IMR-90 (cell line): ENCODE measurements around the gene GLIS1. TPM values are rescaled to one million over a fixed set of nuclear protein-coding genes. Genes with fewer than 3 reads are reported as not detected.

Experiments used
- ATAC-seq: fragments of 200-7000 bp; cut with Tn5 transposase; 2 replicates; pipeline ENCODE4 v1.9.1; 2020; ENCODE audit warnings: low read depth, mild to moderate bottlenecking, moderate library complexity
- BruUV-seq: library from RNA; stranded (reverse); fragments of 400-500 nt; replicated peaks from 2 replicates; lab custom pipeline; 2021; lab: Mats Ljungman, UMichigan
- CTCF ChIA-PET: fragments of 300-600 bp; formaldehyde crosslinking; extraction: SDS; loops from one replicate; lab custom pipeline; 2021; ENCODE audit warnings: antibody characterized with exemption; lab: Yijun Ruan, JAX
- POLR2A ChIA-PET: fragments of 300-600 bp; sonication (Branson Sonifier 250); formaldehyde crosslinking; loops from one replicate; lab custom pipeline; 2022; ENCODE audit warnings: antibody characterized with exemption; ENCODE audit not compliant: unreplicated experiment; lab: Charles Lee
- DNase-seq: peaks from one replicate; pipeline ENCODE4 v3.0.0; 2013
- H2AFZ ChIP-seq: replicated peaks from 2 replicates; pipeline ENCODE3; 2013; ENCODE audit warnings: low read length, mild to moderate bottlenecking; ENCODE audit not compliant: poor library complexity
- H2AK5ac ChIP-seq: 2 replicates; pipeline ENCODE4 v1.6.1; 2013; ENCODE audit warnings: low read depth, low read length, inconsistent platforms
- H2AK9ac ChIP-seq: replicated peaks from 2 replicates; pipeline ENCODE3; 2013; ENCODE audit warnings: mild to moderate bottlenecking, low read depth, low read length, moderate library complexity; ENCODE audit not compliant: poor library complexity
- H2BK120ac ChIP-seq: 2 replicates; pipeline ENCODE4 v1.6.1; 2013; ENCODE audit warnings: low read depth, low read length, inconsistent platforms
- H2BK15ac ChIP-seq: 3 replicates; pipeline ENCODE4 v1.6.1; 2013; ENCODE audit warnings: low read depth, low read length, inconsistent platforms
- H2BK20ac ChIP-seq: 2 replicates; pipeline ENCODE4 v1.6.1; 2013; ENCODE audit warnings: low read depth, mild to moderate bottlenecking, inconsistent platforms, low read length, moderate library complexity
- H2BK5ac ChIP-seq: 2 replicates; pipeline ENCODE4 v1.6.1; 2013; ENCODE audit warnings: mild to moderate bottlenecking, low read depth, low read length, inconsistent platforms; ENCODE audit not compliant: poor library complexity, severe bottlenecking
- H3K14ac ChIP-seq: replicated peaks from 2 replicates; pipeline ENCODE4 v1.6.1; 2013; ENCODE audit warnings: low read depth, low read length, inconsistent platforms
- H3K18ac ChIP-seq: 2 replicates; pipeline ENCODE4 v1.6.1; 2013; ENCODE audit warnings: low read depth, low read length, control low read depth
- H3K23ac ChIP-seq: 2 replicates; pipeline ENCODE4 v1.6.1; 2013; ENCODE audit warnings: low read depth, low read length, inconsistent platforms
- H3K27ac ChIP-seq: 2 replicates; pipeline ENCODE4 v1.5.1; 2013; ENCODE audit warnings: mild to moderate bottlenecking, control low read depth, low read length; ENCODE audit not compliant: insufficient read depth
- H3K27me3 ChIP-seq: 2 replicates; pipeline ENCODE4 v1.6.1; 2013; ENCODE audit warnings: low read length; ENCODE audit not compliant: control insufficient read depth, insufficient read depth
- H3K36me3 ChIP-seq: 2 replicates; pipeline ENCODE4 v1.6.1; 2013; ENCODE audit warnings: low read length, mixed read lengths; ENCODE audit not compliant: control insufficient read depth, insufficient read depth
- H3K4ac ChIP-seq: 2 replicates; pipeline ENCODE4 v1.6.1; 2013; ENCODE audit warnings: low read depth, low read length, inconsistent platforms
- H3K4me1 ChIP-seq: 2 replicates; pipeline ENCODE4 v1.6.1; 2013; ENCODE audit warnings: low read length, mixed read lengths; ENCODE audit not compliant: control insufficient read depth, insufficient read depth
- H3K4me2 ChIP-seq: 2 replicates; pipeline ENCODE4 v1.6.1; 2013; ENCODE audit warnings: low read depth, mild to moderate bottlenecking, control low read depth, low read length, moderate library complexity
- H3K4me3 ChIP-seq: 2 replicates; pipeline ENCODE4 v1.5.1; 2013; ENCODE audit warnings: low read depth, mild to moderate bottlenecking, control low read depth, low read length, moderate library complexity; ENCODE audit not compliant: insufficient read depth
- H3K56ac ChIP-seq: 2 replicates; pipeline ENCODE4 v1.6.1; 2013; ENCODE audit warnings: low read length, inconsistent platforms; ENCODE audit not compliant: insufficient read depth; ENCODE audit errors: extremely low read depth
- H3K79me1 ChIP-seq, 2 experiments: 2 replicates each; pipeline ENCODE4 v1.6.1; 2013; ENCODE audit warnings: low read length in 2 of 2, inconsistent platforms in 1 of 2, low read depth in 1 of 2
- H3K9ac ChIP-seq: 2 replicates; pipeline ENCODE4 v1.6.1; 2013; ENCODE audit warnings: low read depth, low read length, control low read depth
- H3K9me1 ChIP-seq: 2 replicates; pipeline ENCODE4 v1.6.1; 2013; ENCODE audit warnings: low read length, inconsistent platforms; ENCODE audit not compliant: insufficient read depth
- H3K9me3 ChIP-seq: 2 replicates; pipeline ENCODE4 v1.6.1; 2013; ENCODE audit warnings: low read length; ENCODE audit not compliant: control insufficient read depth, insufficient read depth
- H4K20me1 ChIP-seq: 2 replicates; pipeline ENCODE4 v1.6.1; 2013; ENCODE audit warnings: low read length, inconsistent platforms; ENCODE audit not compliant: insufficient read depth
- H4K5ac ChIP-seq: 2 replicates; pipeline ENCODE4 v1.6.1; 2013; ENCODE audit warnings: mild to moderate bottlenecking, low read depth, low read length, control low read depth
- H4K8ac ChIP-seq, 2 experiments: 2 replicates each; pipeline ENCODE4 v1.6.1; 2013; ENCODE audit warnings: low read depth in 2 of 2, low read length in 2 of 2, control low read depth in 1 of 2, inconsistent platforms in 1 of 2
- H4K91ac ChIP-seq: 2 replicates; pipeline ENCODE4 v1.6.1; 2013; ENCODE audit warnings: low read depth, low read length, inconsistent platforms; ENCODE audit not compliant: insufficient read depth
- CEBPB ChIP-seq: IDR thresholded peaks from 2 replicates; pipeline ENCODE4 v1.6.1; 2012; ENCODE audit warnings: low read depth, low read length, improper control_type of control experiment
- MAFK ChIP-seq: IDR thresholded peaks from 2 replicates; pipeline ENCODE4 v1.6.1; 2012; ENCODE audit warnings: low read depth, low read length, improper control_type of control experiment
- NFE2L2 ChIP-seq: fragments of 150-350 bp; IDR thresholded peaks from 2 replicates; pipeline ENCODE4 v1.6.1; 2016; ENCODE audit warnings: low read depth, mild to moderate bottlenecking, low read length
- POLR2A ChIP-seq: IDR thresholded peaks from 2 replicates; pipeline ENCODE4 v1.6.1; 2012; ENCODE audit warnings: mild to moderate bottlenecking, low read depth, low read length
- RAD21 ChIP-seq: IDR thresholded peaks from 2 replicates; pipeline ENCODE4 v1.6.1; 2012; ENCODE audit warnings: low read length, improper control_type of control experiment
- RCOR1 ChIP-seq: IDR thresholded peaks from 2 replicates; pipeline ENCODE4 v1.6.1; 2012; ENCODE audit warnings: mild to moderate bottlenecking, low read length, improper control_type of control experiment; ENCODE audit not compliant: insufficient replicate concordance
- WGBS, 2 experiments: methylation state at CpG; one replicate each; pipeline versions ENCODE4 v1.1.5 to v1.1.7; 2013; ENCODE audit warnings: missing lambda C conversion rate in 2 of 2; ENCODE audit not compliant: insufficient read length in 1 of 2; ENCODE audit errors: extremely low coverage in 2 of 2; 5-methylcytosine and 5-hydroxymethylcytosine counted together
- dilution Hi-C: fragments of 300-500 bp; cut with HindIII; formaldehyde crosslinking; loops from one replicate; pipeline ENCODE4 v1.14.3; 2018; ENCODE audit warnings: low sequenced_read_pairs; ENCODE audit not compliant: unreplicated experiment
- in situ Hi-C: fragments of 300-500 bp; cut with MboI; formaldehyde crosslinking; loops from 3 replicates; pipeline ENCODE4 v1.14.3; 2019; ENCODE audit warnings: low sequenced_read_pairs, inconsistent platforms, mixed read lengths
- intact Hi-C: fragments of 100-400 bp; cut with micrococcal nuclease; formaldehyde crosslinking; loops from 2 replicates; pipeline ENCODE4 v1.10.0; 2022
- polyA plus RNA-seq, 3 experiments: library from polyadenylated mRNA; depleted of rRNA; stranded (reverse); fragments of >200 nt; gene quantifications; 2 replicates each; pipeline ENCODE4 v1.2.3, GENCODE V29; 2012; ENCODE audit warnings: low replicate concordance in 1 of 3
- total RNA-seq: library from RNA; depleted of rRNA; stranded (reverse); fragments of >200 nt; gene quantifications from 2 replicates; pipeline ENCODE4 v1.2.3, GENCODE V29; 2012

Gene GLIS1
- total and polyA plus RNA-seq, 2 of the 4 experiments (the other 2 are of a cell fraction), result 0.18 to 2.3 TPM

DNA sequence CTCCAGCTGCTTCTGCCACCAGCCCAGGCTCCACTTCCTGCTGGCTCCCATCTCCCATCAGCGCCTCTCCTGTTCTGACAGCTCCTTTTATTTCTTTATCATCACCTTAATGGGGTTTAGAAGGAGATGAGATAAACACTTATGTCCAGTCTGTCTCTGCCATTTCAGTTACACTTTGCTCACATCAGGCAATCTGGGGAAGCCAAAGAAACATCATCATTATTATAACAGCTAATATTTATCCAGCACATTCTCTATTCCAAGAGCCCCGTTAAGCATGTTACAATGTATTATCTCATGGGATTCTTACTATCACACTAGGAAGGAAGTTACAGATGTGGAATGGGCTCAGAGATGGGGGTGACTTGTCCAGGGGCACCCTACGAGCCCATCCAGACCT, 248.6 kb downstream of the GLIS1 start:
- H2AK5ac ChIP-seq, result no peak overlapping the region
- no peak overlapping the region for H3K14ac ChIP-seq
- H3K4me2 ChIP-seq, result no peak overlapping the region; the same call in 1 of the 2 replicates
- H4K8ac ChIP-seq, result no peak overlapping the region
- CTCF ChIA-PET, result no interaction called here
- ATAC-seq, result no peak
- no peak overlapping the region for H3K4ac ChIP-seq
- no peak overlapping the region for H4K91ac ChIP-seq
- H3K4me3 ChIP-seq, result no peak overlapping the region
- H3K18ac ChIP-seq, result no peak overlapping the region
- POLR2A ChIA-PET, result no interaction called here
- no peaks in the 10 kb centered on the region for H3K79me1 ChIP-seq
- in situ Hi-C loops (no loop called here), dilution Hi-C loops (no loop called here), intact Hi-C loops (no loop called here)
- no peak overlapping the region for H2BK20ac ChIP-seq
- H3K9me1 ChIP-seq, result no peaks in the 10 kb centered on the region
- H3K23ac ChIP-seq, result no peak overlapping the region
- no peak overlapping the region for H3K27ac ChIP-seq
- no peak overlapping the region for H3K56ac ChIP-seq
- no peak overlapping the region for H2BK15ac ChIP-seq
- no TSS peak for BruUV-seq
- no peak overlapping the region for H2BK5ac ChIP-seq
- peaks cover 30% of the 10 kb centered on the region for H3K27me3 ChIP-seq
- H4K5ac ChIP-seq, result no peak overlapping the region
- no peak overlapping the region for H2AFZ ChIP-seq
- no peaks in the 10 kb centered on the region for H4K20me1 ChIP-seq
- H3K4me1 ChIP-seq, result no peaks in the 10 kb centered on the region; the same call in 1 of the 2 replicates
- no CpG with 5 or more reads among the region's 3 CpGs for WGBS, 2 experiments
- H2BK120ac ChIP-seq, result no peak overlapping the region
- H3K9me3 ChIP-seq, result peaks cover 5% of the 10 kb centered on the region
- TF ChIP-seq POLR2A, result no peak
- no peak for TF ChIP-seq RCOR1
- TF ChIP-seq NFE2L2, result no peak
- TF ChIP-seq MAFK, result no peak
- no peak for TF ChIP-seq RAD21
- no peak for TF ChIP-seq CEBPB
- no peak overlapping the region for H3K9ac ChIP-seq
- no peaks in the 10 kb centered on the region for H3K36me3 ChIP-seq
- no peak for DNase-seq
- H2AK9ac ChIP-seq, result no peak overlapping the region
